BJ (cell line): ENCODE data around the gene PTPRN. TPM values are rescaled to one million over a fixed set of nuclear protein-coding genes. Genes with fewer than 3 reads are reported as not detected.
A peak's percentile ranks its signal among the peaks of the same experiment; 100 is the strongest.

Experiments used
- CTCF ChIA-PET: fragments of 350-600 bp; formaldehyde crosslinking; extraction: SDS; loops from one replicate; lab custom pipeline; 2021; ENCODE audit warnings: antibody characterized with exemption, inconsistent platforms; lab: Yijun Ruan, JAX
- POLR2A ChIA-PET: fragments of 300-600 bp; sonication (Branson Sonifier 250); formaldehyde crosslinking; extraction: SDS; loops from one replicate; lab custom pipeline; 2021; ENCODE audit warnings: antibody characterized with exemption; lab: Charles Lee
- DNase-seq: peaks from one replicate; pipeline ENCODE4 v3.0.0-alpha.2; 2011; ENCODE audit warnings: low read depth
- H3K27me3 ChIP-seq: 2 replicates; pipeline ENCODE4 v1.6.0; 2011; ENCODE audit warnings: low read length; ENCODE audit not compliant: control insufficient read depth, insufficient read depth
- H3K36me3 ChIP-seq: 2 replicates; pipeline ENCODE4 v1.5.1; 2011; ENCODE audit warnings: low read length; ENCODE audit not compliant: control insufficient read depth, insufficient read depth
- H3K4me3 ChIP-seq: 2 replicates; pipeline ENCODE4 v1.5.1; 2011; ENCODE audit warnings: low read depth, mild to moderate bottlenecking, control low read depth, low read length
- CTCF ChIP-seq: IDR thresholded peaks from 2 replicates; pipeline ENCODE4 v1.5.1; 2011; ENCODE audit warnings: low read depth, mild to moderate bottlenecking, control low read depth, inconsistent platforms, low read length, moderate library complexity; ENCODE audit not compliant: insufficient read depth
- polyA plus RNA-seq: library from polyadenylated mRNA; depleted of rRNA; stranded (reverse); fragments of >200 nt; gene quantifications from 2 replicates; pipeline ENCODE4 v1.2.3, GENCODE V29; 2011; rRNA removed
- small RNA-seq: library from RNA; depleted of rRNA; stranded (forward); fragments of <200 nt; gene quantifications from one replicate; pipeline ENCODE3, GENCODE V24; 2012; ENCODE audit warnings: low replicate concordance, low read depth; ENCODE audit not compliant: insufficient read length

PTPRN gene
- polyA plus RNA-seq, 1 experiment, result 7.0 TPM

- no peak for DNase-seq
- CTCF ChIA-PET, result interaction anchor here (3.7 kb wide), 1 partner anchor 51 kb away, joined by 22 read pairs; no protein-coding TSS in a partner anchor
Observed at GRCh38 chr2:219243291-219243761, 65.9 kb downstream of the PTPRN start.

More at GRCh38 chr2:219243291-219243761, 65.9 kb downstream of the PTPRN start:
- no peak for TF ChIP-seq CTCF
- POLR2A ChIA-PET, result no interaction called here
- H3K4me3 ChIP-seq, result peak overlapping the region; percentile 23; the same call in 1 of the 2 replicates
- H3K36me3 ChIP-seq, result peaks cover 9% of the 10 kb centered on the region
- no peaks in the 10 kb centered on the region for H3K27me3 ChIP-seq

Small RNA genes within 50 kb of the gene (small RNA-seq; reads per million reads assigned to genes)
- gene AC053503.3 (not detected), gene MIR153-1 (not detected)

Other genes starting within 250 kb of the PTPRN start
- 0.05 TPM in 2 replicates for gene IHH, start 248.5 kb downstream of the PTPRN start, polyA plus RNA-seq
- 23.9 and 24.1 TPM in 2 replicates for gene NHEJ1, start 148.6 kb downstream of the PTPRN start, polyA plus RNA-seq
- 1.1 and 1.3 TPM in 2 replicates for gene SLC23A3, start 139.4 kb downstream of the PTPRN start, polyA plus RNA-seq
- gene CNPPD1, start 132.5 kb downstream of the PTPRN start, polyA plus RNA-seq, result 43.5 and 66.9 TPM in 2 replicates
- gene RETREG2, start 131.1 kb downstream of the PTPRN start, polyA plus RNA-seq, result 95.9 and 131 TPM in 2 replicates
- 45.6 and 62.9 TPM in 2 replicates for gene ZFAND2B, start 102.6 kb downstream of the PTPRN start, polyA plus RNA-seq
- 20.3 and 33.4 TPM in 2 replicates for gene ABCB6, start 90.4 kb downstream of the PTPRN start, polyA plus RNA-seq
- 105 and 132 TPM in 2 replicates for gene ATG9A, start 79.8 kb downstream of the PTPRN start, polyA plus RNA-seq
- 30.0 and 37.7 TPM in 2 replicates for gene ANKZF1, start 79.6 kb downstream of the PTPRN start, polyA plus RNA-seq
- 9.4 and 9.5 TPM in 2 replicates for gene GLB1L, start 64.0 kb downstream of the PTPRN start, polyA plus RNA-seq
- gene STK16, start 63.9 kb downstream of the PTPRN start, polyA plus RNA-seq, result 41.6 and 64.2 TPM in 2 replicates
- gene TUBA4B, start 56.2 kb downstream of the PTPRN start, polyA plus RNA-seq, result not detected in 2 replicates
- 16.8 and 23.0 TPM in 2 replicates for gene TUBA4A, start 55.5 kb downstream of the PTPRN start, polyA plus RNA-seq
- 45.0 and 57.3 TPM in 2 replicates for gene DNAJB2, start 30.0 kb downstream of the PTPRN start, polyA plus RNA-seq
- gene RESP18, start 23.3 kb upstream of the PTPRN start, polyA plus RNA-seq, result not detected in 2 replicates
- gene DNPEP, start 78.5 kb upstream of the PTPRN start, polyA plus RNA-seq, result 69.2 and 134 TPM in 2 replicates
- gene DES, start 109.0 kb upstream of the PTPRN start, polyA plus RNA-seq, result 5.4 and 7.0 TPM in 2 replicates
- gene SPEG, start 125.4 kb upstream of the PTPRN start, polyA plus RNA-seq, result 47.0 and 69.9 TPM in 2 replicates
- gene GMPPA, start 189.5 kb upstream of the PTPRN start, polyA plus RNA-seq, result 123 and 171 TPM in 2 replicates
- 0.04 and 0.09 TPM in 2 replicates for gene ASIC4, start 205.1 kb upstream of the PTPRN start, polyA plus RNA-seq
- gene CHPF, start 234.4 kb upstream of the PTPRN start, polyA plus RNA-seq, result 65.0 and 119 TPM in 2 replicates
- 2.5 and 4.0 TPM in 2 replicates for gene TMEM198, start 234.6 kb upstream of the PTPRN start, polyA plus RNA-seq